Adrenal gland (tissue), 5 donors: ENCODE results near the gene TMEM204.

Experiments used
- CTCF ChIP-seq, 6 experiments: fragments of 450-650 bp in 4 of 6; fragments of 200-600 bp in 2 of 6; sonication (generic) in 1 of 6; IDR thresholded peaks; 1 replicate in 5 of 6; 2 replicates in 1 of 6; pipeline versions ENCODE4 v1.5.1 to v1.8.0; 2016 to 2021; ENCODE audit warnings: antibody characterized with exemption in 6 of 6, mild to moderate bottlenecking in 2 of 6, moderate library complexity in 1 of 6
- POLR2A ChIP-seq, 2 donors: fragments of 450-650 bp; IDR thresholded peaks; one replicate each; pipeline ENCODE4 v1.6.1; 2017; ENCODE audit warnings: antibody characterized with exemption in 2 of 2, mild to moderate bottlenecking in 2 of 2, moderate library complexity in 1 of 2
- donor health status: DM: no; HTN: no; CAD: no.

DNA sequence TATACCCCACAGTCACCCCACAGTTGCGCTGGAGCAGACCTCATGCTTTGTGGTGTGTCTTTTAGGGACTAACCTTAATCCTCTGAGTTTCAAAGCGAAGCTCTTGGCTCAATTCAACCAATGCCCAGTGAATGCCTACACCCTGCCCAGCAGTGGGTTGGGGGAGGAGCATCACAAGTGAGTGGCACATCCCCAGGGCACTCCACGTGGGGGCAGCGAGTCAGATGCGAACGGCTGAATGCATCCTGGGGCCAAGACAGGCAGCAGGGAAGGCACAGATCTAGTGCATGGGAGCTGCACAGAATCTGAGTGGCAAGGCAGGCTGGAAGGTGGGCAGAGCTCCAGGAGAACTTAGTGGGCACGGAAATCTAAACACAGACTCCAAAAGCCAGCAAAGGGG is 39.2 kb downstream of the TMEM204 start:
- no peak for TF ChIP-seq POLR2A (IDR thresholded peaks at IDR 0.05)
- TF ChIP-seq CTCF (IDR thresholded peaks at IDR 0.05), result no peak
